HepG2 (cell line): ENCODE measurements around the gene MAVS. TPM values are rescaled to one million over a fixed set of nuclear protein-coding genes. Genes with fewer than 3 reads are reported as not detected.
A peak's percentile ranks its signal among the peaks of the same experiment; 100 is the strongest.

Source experiments
- CSRNP1 ChIP-seq: sonication (generic); formaldehyde crosslinking; IDR thresholded peaks from 2 replicates; pipeline ENCODE4 v1.8.1; 2023; ENCODE audit warnings: mild to moderate bottlenecking, missing genetic modification reagents
- HNRNPUL1 ChIP-seq: fragments of 200-400 bp; formaldehyde crosslinking; IDR thresholded peaks from 2 replicates; pipeline ENCODE4 v1.6.1; 2017; ENCODE audit warnings: low read depth, mild to moderate bottlenecking, low read length, moderate library complexity
- KAT2B ChIP-seq: fragments of 150-350 bp; IDR thresholded peaks from 2 replicates; pipeline ENCODE4 v1.6.1; 2014; ENCODE audit warnings: low read depth, low read length, borderline replicate concordance
- RBAK ChIP-seq: sonication (generic); formaldehyde crosslinking; IDR thresholded peaks from 2 replicates; pipeline ENCODE4 v1.5.1; 2020; ENCODE audit warnings: mild to moderate bottlenecking, missing genetic modification reagents
- ZKSCAN1 ChIP-seq: fragments of 150-350 bp; IDR thresholded peaks from 2 replicates; pipeline ENCODE4 v1.6.1; 2014; ENCODE audit warnings: low read length
- ZNF224 ChIP-seq: sonication (generic); formaldehyde crosslinking; IDR thresholded peaks from 2 replicates; pipeline ENCODE4 v1.5.0; 2020; ENCODE audit warnings: mild to moderate bottlenecking, missing genetic modification reagents
- ZNF251 ChIP-seq: sonication (generic); formaldehyde crosslinking; IDR thresholded peaks from 2 replicates; pipeline ENCODE4 v1.9.0; 2021; ENCODE audit warnings: mild to moderate bottlenecking, missing genetic modification reagents
- ZNF292 ChIP-seq: sonication (generic); formaldehyde crosslinking; IDR thresholded peaks from 2 replicates; pipeline ENCODE4 v1.8.1; 2022; ENCODE audit warnings: mild to moderate bottlenecking, low read depth, missing genetic modification reagents, borderline replicate concordance
- ZNF704 ChIP-seq: sonication (generic); formaldehyde crosslinking; IDR thresholded peaks from 2 replicates; pipeline ENCODE4 v1.8.1; 2023; ENCODE audit warnings: mild to moderate bottlenecking, inconsistent platforms, moderate library complexity, missing genetic modification reagents, borderline replicate concordance
- polyA plus RNA-seq, 8 experiments: library from polyadenylated mRNA; depleted of rRNA in 3 of 8; stranded (reverse) in 7 of 8; unstranded in 1 of 8; fragments of >200 nt; fragmentation: Illumina TruSeq in 4 of 8; extraction: Trizol in 4 of 8; gene quantifications; 2 replicates each; pipeline versions ENCODE4 v1.2.1 to v1.2.3, GENCODE V29; 2011 to 2016; ENCODE audit warnings: low read depth in 4 of 8, missing spikeins in 1 of 8, mixed read lengths in 1 of 8; ENCODE audit not compliant: insufficient read depth in 1 of 8
- total RNA-seq, 5 experiments: library from RNA; depleted of rRNA; stranded (reverse); fragments of >200 nt; fragmentation: Illumina TruSeq; extraction: Trizol; gene quantifications; 2 replicates each; pipeline ENCODE4 v1.2.3, GENCODE V29; 2016; ENCODE audit warnings: low read depth in 1 of 5
- TF ChIP-seq, protein P1 (sequence below): sonication (generic); formaldehyde crosslinking; IDR thresholded peaks from 2 replicates; pipeline ENCODE4 v1.4.0; 2020; ENCODE audit warnings: low read depth, mild to moderate bottlenecking, missing genetic modification reagents
- TF ChIP-seq, protein P2 (sequence below): sonication (generic); formaldehyde crosslinking; IDR thresholded peaks from 2 replicates; pipeline ENCODE4 v1.8.0; 2022; ENCODE audit warnings: missing genetic modification reagents, mild to moderate bottlenecking, moderate library complexity, borderline replicate concordance
- TF ChIP-seq, protein P3 (sequence below): sonication (generic); formaldehyde crosslinking; IDR thresholded peaks from 2 replicates; pipeline ENCODE4 v1.8.0; 2022; ENCODE audit warnings: missing genetic modification reagents, mild to moderate bottlenecking, inconsistent platforms, borderline replicate concordance
- TF ChIP-seq, protein P4 (sequence below): sonication (generic); formaldehyde crosslinking; IDR thresholded peaks from 2 replicates; pipeline ENCODE4 v1.8.1; 2022; ENCODE audit warnings: low read depth, mild to moderate bottlenecking, missing genetic modification reagents

MAVS gene
- total and polyA plus RNA-seq, 2 of the 13 experiments (the other 11 are each of a cell fraction or from before 2014, with no cell fraction given) = 27.3 to 36.6 TPM

GRCh38 chr20:3811467-3812258 is 35.0 kb upstream of the MAVS start (continued):
- no peak for TF ChIP-seq HNRNPUL1
- TF ChIP-seq RBAK = peak; percentile 60; the same call in 1 of the 2 replicates
- TF ChIP-seq, protein P1, sequence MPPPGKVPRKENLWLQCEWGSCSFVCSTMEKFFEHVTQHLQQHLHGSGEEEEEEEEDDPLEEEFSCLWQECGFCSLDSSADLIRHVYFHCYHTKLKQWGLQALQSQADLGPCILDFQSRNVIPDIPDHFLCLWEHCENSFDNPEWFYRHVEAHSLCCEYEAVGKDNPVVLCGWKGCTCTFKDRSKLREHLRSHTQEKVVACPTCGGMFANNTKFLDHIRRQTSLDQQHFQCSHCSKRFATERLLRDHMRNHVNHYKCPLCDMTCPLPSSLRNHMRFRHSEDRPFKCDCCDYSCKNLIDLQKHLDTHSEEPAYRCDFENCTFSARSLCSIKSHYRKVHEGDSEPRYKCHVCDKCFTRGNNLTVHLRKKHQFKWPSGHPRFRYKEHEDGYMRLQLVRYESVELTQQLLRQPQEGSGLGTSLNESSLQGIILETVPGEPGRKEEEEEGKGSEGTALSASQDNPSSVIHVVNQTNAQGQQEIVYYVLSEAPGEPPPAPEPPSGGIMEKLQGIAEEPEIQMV (CRISPR knock-in tag) = peak; percentile 77; the same call in 1 of the 2 replicates
- TF ChIP-seq ZNF224 (CRISPR knock-in tag) = peak; percentile 71; the same call in 1 of the 2 replicates
- TF ChIP-seq ZKSCAN1 = 0 out of 2 replicates have a peak, but pooled peaks have one; percentile 16
- TF ChIP-seq KAT2B = no peak
- peak; percentile 98 for TF ChIP-seq ZNF292
- TF ChIP-seq, protein P2, sequence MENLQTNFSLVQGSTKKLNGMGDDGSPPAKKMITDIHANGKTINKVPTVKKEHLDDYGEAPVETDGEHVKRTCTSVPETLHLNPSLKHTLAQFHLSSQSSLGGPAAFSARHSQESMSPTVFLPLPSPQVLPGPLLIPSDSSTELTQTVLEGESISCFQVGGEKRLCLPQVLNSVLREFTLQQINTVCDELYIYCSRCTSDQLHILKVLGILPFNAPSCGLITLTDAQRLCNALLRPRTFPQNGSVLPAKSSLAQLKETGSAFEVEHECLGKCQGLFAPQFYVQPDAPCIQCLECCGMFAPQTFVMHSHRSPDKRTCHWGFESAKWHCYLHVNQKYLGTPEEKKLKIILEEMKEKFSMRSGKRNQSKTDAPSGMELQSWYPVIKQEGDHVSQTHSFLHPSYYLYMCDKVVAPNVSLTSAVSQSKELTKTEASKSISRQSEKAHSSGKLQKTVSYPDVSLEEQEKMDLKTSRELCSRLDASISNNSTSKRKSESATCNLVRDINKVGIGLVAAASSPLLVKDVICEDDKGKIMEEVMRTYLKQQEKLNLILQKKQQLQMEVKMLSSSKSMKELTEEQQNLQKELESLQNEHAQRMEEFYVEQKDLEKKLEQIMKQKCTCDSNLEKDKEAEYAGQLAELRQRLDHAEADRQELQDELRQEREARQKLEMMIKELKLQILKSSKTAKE = peak; percentile 84
- TF ChIP-seq ZNF251 (CRISPR knock-in tag) = no peak; the same call in 1 of the 2 replicates
- TF ChIP-seq ZNF704 (CRISPR knock-in tag) = 0 out of 2 replicates have a peak, but pooled peaks have one; percentile 65
- TF ChIP-seq, protein P3, sequence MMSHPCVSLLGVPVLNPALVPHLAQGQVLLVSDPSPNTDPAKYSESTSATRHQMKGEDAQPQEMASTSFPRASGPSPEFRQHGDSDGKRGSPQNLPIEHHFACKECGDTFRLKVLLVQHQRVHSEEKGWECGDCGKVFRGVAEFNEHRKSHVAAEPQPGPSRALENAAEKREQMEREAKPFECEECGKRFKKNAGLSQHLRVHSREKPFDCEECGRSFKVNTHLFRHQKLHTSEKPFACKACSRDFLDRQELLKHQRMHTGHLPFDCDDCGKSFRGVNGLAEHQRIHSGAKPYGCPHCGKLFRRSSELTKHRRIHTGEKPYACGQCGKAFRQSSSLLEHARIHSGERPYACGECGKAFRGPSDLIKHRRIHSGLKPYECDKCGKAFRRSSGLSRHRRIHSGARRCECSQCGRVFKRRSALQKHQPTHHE = peak; percentile 86; the same call in 1 of the 2 replicates
- peak; percentile 100 for TF ChIP-seq CSRNP1 (CRISPR knock-in tag)
- TF ChIP-seq, protein P4, sequence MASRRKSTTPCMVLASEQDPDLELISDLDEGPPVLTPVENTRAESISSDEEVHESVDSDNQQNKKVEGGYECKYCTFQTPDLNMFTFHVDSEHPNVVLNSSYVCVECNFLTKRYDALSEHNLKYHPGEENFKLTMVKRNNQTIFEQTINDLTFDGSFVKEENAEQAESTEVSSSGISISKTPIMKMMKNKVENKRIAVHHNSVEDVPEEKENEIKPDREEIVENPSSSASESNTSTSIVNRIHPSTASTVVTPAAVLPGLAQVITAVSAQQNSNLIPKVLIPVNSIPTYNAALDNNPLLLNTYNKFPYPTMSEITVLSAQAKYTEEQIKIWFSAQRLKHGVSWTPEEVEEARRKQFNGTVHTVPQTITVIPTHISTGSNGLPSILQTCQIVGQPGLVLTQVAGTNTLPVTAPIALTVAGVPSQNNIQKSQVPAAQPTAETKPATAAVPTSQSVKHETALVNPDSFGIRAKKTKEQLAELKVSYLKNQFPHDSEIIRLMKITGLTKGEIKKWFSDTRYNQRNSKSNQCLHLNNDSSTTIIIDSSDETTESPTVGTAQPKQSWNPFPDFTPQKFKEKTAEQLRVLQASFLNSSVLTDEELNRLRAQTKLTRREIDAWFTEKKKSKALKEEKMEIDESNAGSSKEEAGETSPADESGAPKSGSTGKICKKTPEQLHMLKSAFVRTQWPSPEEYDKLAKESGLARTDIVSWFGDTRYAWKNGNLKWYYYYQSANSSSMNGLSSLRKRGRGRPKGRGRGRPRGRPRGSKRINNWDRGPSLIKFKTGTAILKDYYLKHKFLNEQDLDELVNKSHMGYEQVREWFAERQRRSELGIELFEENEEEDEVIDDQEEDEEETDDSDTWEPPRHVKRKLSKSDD (CRISPR knock-in tag) = no peak; the same call in 1 of the 2 replicates
